K562 (cell line): Measurements from ENCODE around the gene NFAM1. TPM values are rescaled to one million over a fixed set of nuclear protein-coding genes. Genes with fewer than 3 reads are reported as not detected.

Source experiments
- CBX2 ChIP-seq: fragments of 200-600 bp; sonication (generic); IDR thresholded peaks from one replicate; pipeline ENCODE4 v1.6.1; 2012; ENCODE audit warnings: mild to moderate bottlenecking, low read length, inconsistent platforms; ENCODE audit not compliant: insufficient read depth, poor library complexity, severe bottlenecking
- GTF2E2 ChIP-seq: fragments of 200-800 bp; sonication (Bioruptor generic); IDR thresholded peaks from 2 replicates; pipeline ENCODE4 v1.6.1; 2016; ENCODE audit warnings: missing genetic modification characterization, missing compliant biosample characterization
- HIVEP1 ChIP-seq: fragments of 250-450 bp; sonication (Bioruptor Pico); IDR thresholded peaks from 2 replicates; pipeline ENCODE4 v1.4.0; 2020; ENCODE audit warnings: mild to moderate bottlenecking
- MGA ChIP-seq: fragments of 450-650 bp; IDR thresholded peaks from 2 replicates; pipeline ENCODE4 v1.6.1; 2016; ENCODE audit warnings: mild to moderate bottlenecking, moderate library complexity
- SIX5 ChIP-seq, 2 experiments: IDR thresholded peaks; 2 replicates each; pipeline ENCODE4 v1.6.1; 2011; ENCODE audit warnings: low read length in 2 of 2, borderline replicate concordance in 1 of 2, low read depth in 1 of 2, mild to moderate bottlenecking in 1 of 2, moderate library complexity in 1 of 2; ENCODE audit not compliant: insufficient read depth in 1 of 2
- TAF9B ChIP-seq: fragments of 450-650 bp; IDR thresholded peaks from 2 replicates; pipeline ENCODE4 v1.6.1; 2018; ENCODE audit warnings: mild to moderate bottlenecking; ENCODE audit not compliant: partially characterized antibody
- ZNF316 ChIP-seq: fragments of 450-650 bp; IDR thresholded peaks from 2 replicates; pipeline ENCODE4 v1.6.1; 2016
- ZNF444 ChIP-seq: fragments of 250-450 bp; sonication (Bioruptor Pico); IDR thresholded peaks from 2 replicates; pipeline ENCODE4 v1.4.0; 2020; ENCODE audit warnings: mild to moderate bottlenecking, moderate library complexity
- ZNF668 ChIP-seq: fragments of 250-450 bp; sonication (Bioruptor Pico); IDR thresholded peaks from 2 replicates; pipeline ENCODE4 v1.8.0; 2022; ENCODE audit warnings: mild to moderate bottlenecking, inconsistent platforms
- polyA plus RNA-seq, 8 experiments: library from polyadenylated mRNA; depleted of rRNA in 4 of 8; stranded (reverse) in 5 of 8; unstranded in 3 of 8; fragments of >200 nt; fragmentation: Nextera tagmentation in 2 of 8; fragmentation: Illumina TruSeq in 1 of 8; extraction: Ambion mirVana in 2 of 8; extraction: Trizol in 1 of 8; gene quantifications; 2 replicates each; pipeline versions ENCODE4 v1.2.1 to v1.2.3, GENCODE V29; 2011 to 2014; ENCODE audit warnings: inconsistent platforms in 1 of 8, missing spikeins in 1 of 8
- total RNA-seq, 7 experiments: library from RNA; depleted of rRNA in 6 of 7; stranded (reverse); fragments of >200 nt in 6 of 7; fragmentation: Illumina TruSeq in 2 of 7; extraction: Trizol in 2 of 7; gene quantifications; 2 replicates each; pipeline versions ENCODE4 v1.2.1 to v1.2.3, GENCODE V29; 2011 to 2021; ENCODE audit warnings: low replicate concordance in 1 of 7
- TF ChIP-seq, protein P1 (sequence below): sonication (generic); formaldehyde crosslinking; IDR thresholded peaks from 2 replicates; pipeline ENCODE4 v1.8.1; 2023; ENCODE audit warnings: mild to moderate bottlenecking, missing genetic modification reagents
- TF ChIP-seq, protein P2 (sequence below): sonication (generic); formaldehyde crosslinking; IDR thresholded peaks from 2 replicates; pipeline ENCODE4 v1.8.0; 2022; ENCODE audit warnings: mild to moderate bottlenecking, missing genetic modification reagents
- TF ChIP-seq, protein P3 (sequence below): sonication (generic); formaldehyde crosslinking; IDR thresholded peaks from 2 replicates; pipeline ENCODE4 v1.8.0; 2022; ENCODE audit warnings: missing genetic modification reagents, mild to moderate bottlenecking, moderate library complexity, borderline replicate concordance

The NFAM1 gene
- total and polyA plus RNA-seq, 9 of the 15 experiments (the other 6 are each of a cell fraction or from before 2014, with no cell fraction given), result 0.01 to 0.18 (median 0.03) TPM; not detected in 5

GRCh38 chr22:42412744-42413333, 19.4 kb downstream of the NFAM1 start (continued):
- TF ChIP-seq MGA, result peak; percentile 74
- TF ChIP-seq, protein P1, sequence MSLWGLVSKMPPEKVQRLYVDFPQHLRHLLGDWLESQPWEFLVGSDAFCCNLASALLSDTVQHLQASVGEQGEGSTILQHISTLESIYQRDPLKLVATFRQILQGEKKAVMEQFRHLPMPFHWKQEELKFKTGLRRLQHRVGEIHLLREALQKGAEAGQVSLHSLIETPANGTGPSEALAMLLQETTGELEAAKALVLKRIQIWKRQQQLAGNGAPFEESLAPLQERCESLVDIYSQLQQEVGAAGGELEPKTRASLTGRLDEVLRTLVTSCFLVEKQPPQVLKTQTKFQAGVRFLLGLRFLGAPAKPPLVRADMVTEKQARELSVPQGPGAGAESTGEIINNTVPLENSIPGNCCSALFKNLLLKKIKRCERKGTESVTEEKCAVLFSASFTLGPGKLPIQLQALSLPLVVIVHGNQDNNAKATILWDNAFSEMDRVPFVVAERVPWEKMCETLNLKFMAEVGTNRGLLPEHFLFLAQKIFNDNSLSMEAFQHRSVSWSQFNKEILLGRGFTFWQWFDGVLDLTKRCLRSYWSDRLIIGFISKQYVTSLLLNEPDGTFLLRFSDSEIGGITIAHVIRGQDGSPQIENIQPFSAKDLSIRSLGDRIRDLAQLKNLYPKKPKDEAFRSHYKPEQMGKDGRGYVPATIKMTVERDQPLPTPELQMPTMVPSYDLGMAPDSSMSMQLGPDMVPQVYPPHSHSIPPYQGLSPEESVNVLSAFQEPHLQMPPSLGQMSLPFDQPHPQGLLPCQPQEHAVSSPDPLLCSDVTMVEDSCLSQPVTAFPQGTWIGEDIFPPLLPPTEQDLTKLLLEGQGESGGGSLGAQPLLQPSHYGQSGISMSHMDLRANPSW, result no peak
- no peak for TF ChIP-seq GTF2E2
- TF ChIP-seq ZNF668 (CRISPR knock-in tag), result no peak
- peak; percentile 61 for TF ChIP-seq ZNF316
- TF ChIP-seq HIVEP1 (CRISPR knock-in tag), result no peak
- TF ChIP-seq, protein P2, sequence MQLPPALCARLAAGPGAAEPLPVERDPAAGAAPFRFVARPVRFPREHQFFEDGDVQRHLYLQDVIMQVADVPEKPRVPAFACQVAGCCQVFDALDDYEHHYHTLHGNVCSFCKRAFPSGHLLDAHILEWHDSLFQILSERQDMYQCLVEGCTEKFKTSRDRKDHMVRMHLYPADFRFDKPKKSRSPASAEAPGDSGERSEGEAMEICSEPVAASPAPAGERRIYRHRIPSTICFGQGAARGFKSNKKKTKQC, result no peak
- TF ChIP-seq, protein P3, sequence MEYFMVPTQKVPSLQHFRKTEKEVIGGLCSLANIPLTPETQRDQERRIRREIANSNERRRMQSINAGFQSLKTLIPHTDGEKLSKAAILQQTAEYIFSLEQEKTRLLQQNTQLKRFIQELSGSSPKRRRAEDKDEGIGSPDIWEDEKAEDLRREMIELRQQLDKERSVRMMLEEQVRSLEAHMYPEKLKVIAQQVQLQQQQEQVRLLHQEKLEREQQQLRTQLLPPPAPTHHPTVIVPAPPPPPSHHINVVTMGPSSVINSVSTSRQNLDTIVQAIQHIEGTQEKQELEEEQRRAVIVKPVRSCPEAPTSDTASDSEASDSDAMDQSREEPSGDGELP, result peak; percentile 46; the same call in 1 of the 2 replicates
- TF ChIP-seq TAF9B, result peak; percentile 34
- no peak for TF ChIP-seq SIX5 (IDR thresholded peaks at IDR 0.05; ENCODE audit: borderline replicate concordance in 1 of 2, insufficient read depth in 1 of 2, low read depth in 1 of 2, low read length in 2 of 2)
- TF ChIP-seq CBX2, result no peak
- TF ChIP-seq ZNF444, result no peak
